ENCODE measurements around the gene GAA. TPM values are rescaled to one million over a fixed set of nuclear protein-coding genes. Genes with fewer than 3 reads are reported as not detected.

GAA gene
- total RNA-seq, 4 donors from 2014 or later: 39.4 to 59.9 (median 45.3) TPM

DNA sequence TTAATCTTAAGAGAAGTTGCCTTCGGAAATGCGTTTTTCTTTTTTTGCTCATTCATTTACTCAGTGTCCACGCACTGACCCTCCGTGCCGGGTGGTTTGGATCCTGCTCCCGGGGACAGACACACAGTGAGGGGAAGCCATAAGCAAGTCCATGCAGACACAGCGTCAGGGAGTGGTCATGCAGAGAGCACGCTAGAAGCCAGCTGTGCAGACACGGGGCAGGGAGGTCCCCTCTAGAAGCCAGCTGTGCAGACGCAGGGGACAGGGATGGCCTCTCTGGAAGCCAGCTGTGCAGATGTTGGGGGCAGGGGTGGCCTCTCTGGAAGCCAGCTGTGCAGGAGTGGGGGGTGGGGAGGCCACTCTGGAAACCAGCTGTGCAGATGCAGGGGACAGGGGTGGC lies 4.8 kb downstream of the GAA start:
- DNase-seq (ENCODE audit: low spot score in 2 of 2): peak in 1 of 2 donors; percentile 57
- Histone ChIP-seq H3K9me3 (no peaks in the 10 kb centered on the region), H3K27me3 (no peaks in the 10 kb centered on the region), H3K4me1 (peaks cover 46% of the 10 kb centered on the region), H3K27ac (no peak overlapping the region), H3K36me3 (peaks cover 15% of the 10 kb centered on the region), H3K4me3 (no peak overlapping the region)
- TF ChIP-seq EP300 (IDR thresholded peaks at IDR 0.05) (no peak), POLR2A (IDR thresholded peaks at IDR 0.05) (no peak), POLR2AphosphoS5 (IDR thresholded peaks at IDR 0.05) (no peak)
- TF ChIP-seq, protein P1, sequence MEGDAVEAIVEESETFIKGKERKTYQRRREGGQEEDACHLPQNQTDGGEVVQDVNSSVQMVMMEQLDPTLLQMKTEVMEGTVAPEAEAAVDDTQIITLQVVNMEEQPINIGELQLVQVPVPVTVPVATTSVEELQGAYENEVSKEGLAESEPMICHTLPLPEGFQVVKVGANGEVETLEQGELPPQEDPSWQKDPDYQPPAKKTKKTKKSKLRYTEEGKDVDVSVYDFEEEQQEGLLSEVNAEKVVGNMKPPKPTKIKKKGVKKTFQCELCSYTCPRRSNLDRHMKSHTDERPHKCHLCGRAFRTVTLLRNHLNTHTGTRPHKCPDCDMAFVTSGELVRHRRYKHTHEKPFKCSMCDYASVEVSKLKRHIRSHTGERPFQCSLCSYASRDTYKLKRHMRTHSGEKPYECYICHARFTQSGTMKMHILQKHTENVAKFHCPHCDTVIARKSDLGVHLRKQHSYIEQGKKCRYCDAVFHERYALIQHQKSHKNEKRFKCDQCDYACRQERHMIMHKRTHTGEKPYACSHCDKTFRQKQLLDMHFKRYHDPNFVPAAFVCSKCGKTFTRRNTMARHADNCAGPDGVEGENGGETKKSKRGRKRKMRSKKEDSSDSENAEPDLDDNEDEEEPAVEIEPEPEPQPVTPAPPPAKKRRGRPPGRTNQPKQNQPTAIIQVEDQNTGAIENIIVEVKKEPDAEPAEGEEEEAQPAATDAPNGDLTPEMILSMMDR (IDR thresholded peaks at IDR 0.05): no peak
- WGBS: 62% methylated on average over 10 of the region's 10 CpGs

DNA sequence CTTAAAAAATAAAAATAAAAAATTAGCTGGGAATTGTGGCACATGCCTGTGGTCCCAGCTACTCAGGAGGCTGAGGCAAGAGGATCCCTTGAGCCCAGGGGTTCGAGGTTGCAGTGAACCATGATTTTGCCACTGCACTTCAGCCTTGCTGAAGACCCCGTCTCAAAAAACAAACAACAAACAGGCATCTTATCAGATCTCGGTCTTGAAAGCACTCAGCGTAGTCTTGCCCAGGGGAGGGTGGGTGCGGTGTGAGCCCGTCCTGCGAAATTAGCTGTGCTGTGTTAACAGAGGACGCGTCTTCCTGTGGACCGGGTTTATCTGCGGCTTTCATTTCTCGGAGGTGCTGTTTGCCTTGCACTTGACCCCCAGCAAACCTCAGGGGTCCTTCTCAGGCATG lies 5.4 kb downstream of the GAA start:
- TF ChIP-seq EP300 (IDR thresholded peaks at IDR 0.05) (no peak), POLR2AphosphoS5 (IDR thresholded peaks at IDR 0.05) (no peak), POLR2A (IDR thresholded peaks at IDR 0.05) (no peak)
- TF ChIP-seq, protein P1 (IDR thresholded peaks at IDR 0.05): no peak
- DNase-seq (ENCODE audit: low spot score in 2 of 2): peak; percentile 37 to 58
- H3K4me1 ChIP-seq: peaks cover 43% of the 10 kb centered on the region
- no peak overlapping the region for H3K4me3 ChIP-seq
- H3K27me3 ChIP-seq: no peaks in the 10 kb centered on the region
- WGBS: 84% methylated on average over 9 of the region's 12 CpGs
- no peaks in the 10 kb centered on the region for H3K9me3 ChIP-seq
- peaks cover 18% of the 10 kb centered on the region for H3K36me3 ChIP-seq
- H3K27ac ChIP-seq: no peak overlapping the region

DNA sequence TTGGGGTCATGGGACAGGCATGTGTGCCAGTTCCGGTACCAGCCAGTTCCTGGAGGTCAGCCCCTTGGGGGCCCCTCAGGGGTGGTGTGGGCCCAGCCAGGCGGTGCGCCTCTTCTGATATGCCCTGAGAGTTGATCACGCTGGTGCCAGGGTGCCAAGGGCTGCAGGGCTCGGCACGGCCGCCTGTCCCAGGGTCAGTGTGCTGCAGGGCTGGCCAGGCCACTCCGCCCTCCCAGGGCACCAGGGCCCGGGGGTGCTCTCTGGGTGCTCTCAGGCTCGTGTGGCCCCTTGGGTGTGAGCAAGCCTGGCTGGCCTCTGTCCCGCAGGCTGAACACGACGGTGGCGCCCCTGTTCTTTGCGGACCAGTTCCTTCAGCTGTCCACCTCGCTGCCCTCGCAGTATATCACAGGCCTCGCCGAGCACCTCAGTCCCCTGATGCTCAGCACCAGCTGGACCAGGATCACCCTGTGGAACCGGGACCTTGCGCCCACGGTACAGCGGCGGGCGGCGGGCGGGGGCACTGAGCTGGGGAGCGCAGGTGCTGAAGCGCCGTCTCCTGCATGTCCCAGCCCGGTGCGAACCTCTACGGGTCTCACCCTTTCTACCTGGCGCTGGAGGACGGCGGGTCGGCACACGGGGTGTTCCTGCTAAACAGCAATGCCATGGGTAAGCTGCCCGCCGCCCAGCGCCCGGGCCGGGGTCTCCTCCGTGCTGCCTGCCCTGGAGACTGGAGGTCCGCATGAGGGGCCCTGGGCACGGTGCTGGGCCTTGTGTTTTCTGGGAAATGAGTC lies 6.0 kb downstream of the GAA start:
- TF ChIP-seq POLR2AphosphoS5 (IDR thresholded peaks at IDR 0.05): no peak
- TF ChIP-seq EP300 (IDR thresholded peaks at IDR 0.05): no peak
- TF ChIP-seq POLR2A (IDR thresholded peaks at IDR 0.05): no peak
- TF ChIP-seq, protein P1 (IDR thresholded peaks at IDR 0.05): no peak
- 94% methylated on average over 16 of the region's 46 CpGs for WGBS
- Histone ChIP-seq H3K36me3 (peaks cover 24% of the 10 kb centered on the region), H3K27me3 (no peaks in the 10 kb centered on the region), H3K4me1 (peaks cover 36% of the 10 kb centered on the region), H3K27ac (no peak overlapping the region), H3K4me3 (no peak overlapping the region), H3K9me3 (no peaks in the 10 kb centered on the region)
- DNase-seq (ENCODE audit: low spot score in 2 of 2): peak; percentile 56 to 76

DNA sequence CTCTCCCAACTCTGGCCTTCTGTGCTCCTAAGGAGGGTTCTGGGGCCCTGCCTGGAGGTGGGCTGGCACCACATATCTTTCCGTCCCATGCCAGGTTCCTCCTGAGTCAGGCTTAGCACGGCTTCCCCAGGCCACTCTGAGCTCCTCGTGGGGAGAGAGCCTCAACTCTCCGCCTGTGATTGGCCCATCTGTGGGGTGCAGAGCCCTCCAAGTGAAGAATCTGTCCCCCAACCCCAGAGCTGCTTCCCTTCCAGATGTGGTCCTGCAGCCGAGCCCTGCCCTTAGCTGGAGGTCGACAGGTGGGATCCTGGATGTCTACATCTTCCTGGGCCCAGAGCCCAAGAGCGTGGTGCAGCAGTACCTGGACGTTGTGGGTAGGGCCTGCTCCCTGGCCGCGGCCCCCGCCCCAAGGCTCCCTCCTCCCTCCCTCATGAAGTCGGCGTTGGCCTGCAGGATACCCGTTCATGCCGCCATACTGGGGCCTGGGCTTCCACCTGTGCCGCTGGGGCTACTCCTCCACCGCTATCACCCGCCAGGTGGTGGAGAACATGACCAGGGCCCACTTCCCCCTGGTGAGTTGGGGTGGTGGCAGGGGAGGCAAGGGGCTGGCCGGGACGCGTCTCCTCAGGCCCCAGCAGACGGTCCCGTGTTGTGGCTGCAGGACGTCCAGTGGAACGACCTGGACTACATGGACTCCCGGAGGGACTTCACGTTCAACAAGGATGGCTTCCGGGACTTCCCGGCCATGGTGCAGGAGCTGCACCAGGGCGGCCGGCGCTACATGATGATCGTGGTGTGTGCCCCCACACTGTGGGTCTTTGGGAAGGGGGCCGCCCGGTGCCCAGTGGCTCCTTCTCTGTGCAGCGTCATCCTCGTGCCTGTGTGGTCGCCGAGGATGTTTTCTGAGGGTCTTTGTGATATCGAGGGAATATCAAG lies 6.9 kb downstream of the GAA start:
- H3K27me3 ChIP-seq: no peaks in the 10 kb centered on the region
- DNase-seq (ENCODE audit: low spot score in 2 of 2): peak; percentile 57 to 76
- H3K27ac ChIP-seq: no peak overlapping the region
- no peak overlapping the region for H3K4me3 ChIP-seq
- no peaks in the 10 kb centered on the region for H3K9me3 ChIP-seq
- 83% methylated on average over 13 of the region's 40 CpGs for WGBS
- peaks cover 28% of the 10 kb centered on the region for H3K4me1 ChIP-seq
- TF ChIP-seq EP300 (IDR thresholded peaks at IDR 0.05) (no peak), POLR2A (IDR thresholded peaks at IDR 0.05) (no peak), POLR2AphosphoS5 (IDR thresholded peaks at IDR 0.05) (no peak)
- TF ChIP-seq, protein P1 (IDR thresholded peaks at IDR 0.05): no peak
- H3K36me3 ChIP-seq: peaks cover 31% of the 10 kb centered on the region
